Adipose tissue (tissue), 3 donors: ENCODE measurements around the gene EIF4E3. TPM values are rescaled to one million over a fixed set of nuclear protein-coding genes. Genes with fewer than 3 reads are reported as not detected.

Experiments used
- H3K27ac ChIP-seq: one replicate; pipeline ENCODE4 v1.5.1; 2013; ENCODE audit warnings: low read depth, low read length
- WGBS, 3 donors: extraction: QIAGEN DNeasy Blood & Tissue Kit; methylation state at CpG; one replicate each; pipeline ENCODE4 v1.1.7; 2013; 5-methylcytosine and 5-hydroxymethylcytosine counted together
- polyA plus RNA-seq, 3 donors: library from polyadenylated mRNA; stranded (reverse); fragments of 200-250 nt; gene quantifications; one replicate each; pipeline ENCODE4 v1.2.3, GENCODE V29; 2013
- donor health status: healthy with polysubstance abuse.
- donor health status: Bipolar disorder and iron deficiency.
- donor health status: healthy.

EIF4E3 gene
- polyA plus RNA-seq: 10 to 100 TPM in 2 of 3 donors, 1 to 10 TPM in 1; 5.6 to 23.2 (median 15.1) TPM

DNA sequence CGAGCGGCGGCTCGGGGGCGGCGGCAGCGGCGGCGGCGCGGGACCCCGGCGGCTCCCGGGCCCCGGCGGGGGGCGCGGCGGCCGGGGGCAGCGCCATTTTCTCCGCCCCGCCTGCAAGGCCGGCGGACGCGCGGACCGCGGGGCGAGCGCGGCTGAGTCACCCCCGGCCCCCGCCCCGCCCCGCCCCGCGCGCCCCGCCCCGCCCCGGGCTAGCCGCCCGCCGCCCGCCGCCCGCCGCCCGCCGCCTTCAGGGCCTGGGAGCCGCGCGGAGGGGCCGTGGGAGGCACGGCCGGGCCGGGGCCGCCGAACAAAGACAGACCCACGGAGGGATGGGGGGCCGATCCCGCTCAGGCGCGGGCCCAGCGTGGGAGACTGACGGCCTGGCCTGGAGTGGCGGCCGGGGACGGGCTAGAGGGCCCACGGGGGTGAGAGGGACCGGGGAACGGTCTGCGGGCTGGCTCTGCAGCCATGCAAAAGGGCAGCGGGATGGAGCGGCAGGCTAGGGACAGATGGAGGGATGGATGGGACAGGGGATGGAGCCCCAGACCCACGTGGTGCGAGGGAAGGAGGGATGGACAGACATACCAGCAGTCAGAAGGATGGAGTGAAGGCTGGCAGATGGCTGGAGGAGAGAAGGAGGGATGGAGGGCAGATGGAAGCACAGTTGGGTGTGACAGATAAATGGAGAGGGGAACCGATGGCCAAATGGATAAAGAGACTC is at the start of gene EIF4E3:
TSS of gene EIF4E3 (minus strand) at position 132 of the 721 bp plus-strand sequence. CDS start at position 97, 35 bp downstream.
- 4 to 7% (median 4%) methylated on average over 29 to 78 of the region's 80 CpGs for WGBS, 3 donors
- no peak within 1 kb of the TSS for H3K27ac ChIP-seq

DNA sequence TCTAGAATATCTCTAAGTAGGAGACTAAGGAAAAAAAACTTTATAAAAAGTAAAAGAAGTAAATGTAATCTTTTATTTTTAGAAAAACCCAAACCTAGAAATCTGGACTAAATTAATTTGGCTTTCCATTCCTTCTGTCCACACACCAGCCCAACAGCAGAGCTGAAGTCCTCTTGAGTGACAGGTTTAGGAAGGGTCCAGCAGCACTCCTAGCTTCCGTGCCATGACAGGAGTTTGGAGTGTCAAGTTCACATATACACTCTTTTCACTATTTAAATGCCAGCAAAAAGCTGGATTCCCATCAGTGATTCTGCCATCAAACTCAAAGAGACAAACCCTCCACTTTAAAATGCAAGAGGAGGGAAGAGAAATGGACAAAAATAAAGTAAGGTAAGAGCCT is 46.7 kb upstream of the EIF4E3 start:
- H3K27ac ChIP-seq: no peak overlapping the region
- WGBS, 3 donors: 39 to 66% (median 63%) methylated on average over 1 of the region's 1 CpG

- no peak overlapping the region for H3K27ac ChIP-seq
- WGBS, 3 donors: 65 to 72% (median 69%) methylated on average over 5 of the region's 5 CpGs
Observed at GRCh38 chr3:71771126-71771525, 45.9 kb upstream of the EIF4E3 start.

GRCh38 chr3:71763426-71763825 is 38.2 kb upstream of the EIF4E3 start:
- H3K27ac ChIP-seq: no peak overlapping the region
- 61 to 70% (median 62%) methylated on average over 5 of the region's 5 CpGs for WGBS, 3 donors

GRCh38 chr3:71760140-71760539 is 34.9 kb upstream of the EIF4E3 start:
- 79 to 90% (median 84%) methylated on average over 1 of the region's 1 CpG for WGBS, 3 donors

DNA sequence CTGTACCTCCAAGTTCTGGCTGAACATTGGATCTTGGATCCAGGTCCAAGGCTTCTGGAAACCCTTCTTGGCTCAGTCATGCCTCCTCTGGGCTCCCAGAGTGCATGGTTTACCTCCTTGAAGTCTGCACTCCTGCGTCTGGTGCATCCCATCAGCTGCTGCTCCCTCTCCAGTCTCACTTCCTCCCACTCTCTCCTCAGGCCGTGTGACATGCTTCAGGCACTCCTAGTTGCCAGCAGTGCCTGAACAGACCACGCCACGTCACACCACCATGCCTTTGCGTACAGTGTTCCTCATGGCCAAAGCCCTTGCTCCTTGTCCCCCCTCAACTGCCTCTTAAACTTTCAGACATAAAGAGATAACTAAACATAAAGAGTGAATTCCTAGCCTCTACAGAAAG is 34.2 kb upstream of the EIF4E3 start:
- 62 to 84% (median 75%) methylated on average over 5 of the region's 5 CpGs for WGBS, 3 donors
- H3K27ac ChIP-seq: no peak overlapping the region

More at GRCh38 chr3:71760140-71760539, 34.9 kb upstream of the EIF4E3 start:
- H3K27ac ChIP-seq: no peak overlapping the region

GRCh38 chr3:71758091-71758490 is 32.9 kb upstream of the EIF4E3 start:
- H3K27ac ChIP-seq: no peak overlapping the region
- 84 to 90% (median 89%) methylated on average over 2 of the region's 2 CpGs for WGBS, 3 donors

GRCh38 chr3:71754610-71755253 is 29.5 kb upstream of the EIF4E3 start:
- no peak overlapping the region for H3K27ac ChIP-seq
- 14 to 17% (median 16%) methylated on average over 53 to 65 of the region's 65 CpGs for WGBS, 3 donors

DNA sequence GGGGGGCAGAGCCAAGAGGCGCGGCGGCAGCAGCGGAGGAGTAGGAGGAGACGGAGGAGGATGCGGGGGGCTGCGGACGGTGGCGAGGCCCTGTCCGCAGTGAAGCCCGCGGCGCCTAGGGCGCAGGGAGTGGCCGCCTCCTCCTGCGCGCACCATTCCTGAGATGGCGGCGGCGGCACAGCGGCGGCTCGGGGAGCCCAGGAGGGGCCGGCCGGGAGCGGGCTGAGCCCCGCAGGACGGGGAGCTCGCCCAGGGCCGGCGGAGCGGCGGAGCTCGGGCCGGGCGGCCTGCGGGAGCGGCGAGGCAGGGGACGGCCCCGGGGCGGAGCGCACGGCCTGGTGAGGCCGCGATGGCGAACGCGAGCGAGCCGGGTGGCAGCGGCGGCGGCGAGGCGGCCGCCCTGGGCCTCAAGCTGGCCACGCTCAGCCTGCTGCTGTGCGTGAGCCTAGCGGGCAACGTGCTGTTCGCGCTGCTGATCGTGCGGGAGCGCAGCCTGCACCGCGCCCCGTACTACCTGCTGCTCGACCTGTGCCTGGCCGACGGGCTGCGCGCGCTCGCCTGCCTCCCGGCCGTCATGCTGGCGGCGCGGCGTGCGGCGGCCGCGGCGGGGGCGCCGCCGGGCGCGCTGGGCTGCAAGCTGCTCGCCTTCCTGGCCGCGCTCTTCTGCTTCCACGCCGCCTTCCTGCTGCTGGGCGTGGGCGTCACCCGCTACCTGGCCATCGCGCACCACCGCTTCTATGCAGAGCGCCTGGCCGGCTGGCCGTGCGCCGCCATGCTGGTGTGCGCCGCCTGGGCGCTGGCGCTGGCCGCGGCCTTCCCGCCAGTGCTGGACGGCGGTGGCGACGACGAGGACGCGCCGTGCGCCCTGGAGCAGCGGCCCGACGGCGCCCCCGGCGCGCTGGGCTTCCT is 28.8 kb upstream of the EIF4E3 start, which contains the start of gene GPR27:
TSS of gene GPR27 (plus strand) at position 155 of the 909 bp plus-strand sequence. CDS start at position 350, 195 bp downstream.
- H3K27ac ChIP-seq: no peak within 1 kb of the TSS
- 0 to 2% (median 1%) methylated on average over 68 to 131 of the region's 131 CpGs for WGBS, 3 donors

DNA sequence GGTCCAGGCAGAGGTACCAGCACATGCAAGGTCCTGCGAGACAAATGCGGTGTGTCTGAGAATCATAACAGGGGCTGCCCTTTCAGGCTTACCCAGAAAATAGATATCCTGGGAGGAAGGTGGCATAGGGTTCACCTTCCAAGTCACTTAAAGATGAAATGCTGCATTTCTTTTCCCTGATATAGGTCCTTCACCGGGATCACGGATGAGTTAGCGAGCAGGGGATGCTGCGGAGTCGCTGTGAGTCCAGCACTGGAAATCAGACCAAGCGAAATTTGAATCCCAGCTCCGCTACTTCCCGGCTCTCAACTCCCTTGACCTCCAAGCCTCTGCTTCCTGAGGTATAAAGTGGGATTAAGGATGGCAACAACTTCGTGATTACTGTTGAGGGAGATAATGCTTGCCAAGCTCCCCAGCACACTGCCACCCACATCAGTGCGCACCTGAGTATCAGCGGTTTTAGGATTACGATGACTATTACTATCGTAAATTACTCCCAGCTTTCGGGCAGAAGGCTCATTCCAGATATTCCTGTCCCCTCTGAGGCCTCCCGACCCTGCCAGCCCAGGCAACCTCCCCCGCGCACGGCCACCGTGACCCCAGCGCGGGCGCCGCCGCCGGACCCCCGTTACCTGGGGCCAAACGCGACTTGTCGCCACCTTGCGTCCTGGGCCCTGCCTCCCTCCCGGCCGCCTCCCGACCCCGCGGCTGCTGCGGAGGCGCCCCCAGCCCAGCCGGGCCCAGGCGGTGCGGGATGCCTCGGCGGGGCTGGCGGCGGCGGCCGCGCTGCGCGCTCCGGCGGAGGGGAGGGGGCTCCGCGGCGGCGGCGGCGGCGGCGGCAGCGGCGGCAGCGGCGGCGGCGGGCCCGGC is 27.9 kb upstream of the EIF4E3 start:
- WGBS, 3 donors: 9 to 21% (median 10%) methylated on average over 54 to 68 of the region's 68 CpGs
- no peak overlapping the region for H3K27ac ChIP-seq

DNA sequence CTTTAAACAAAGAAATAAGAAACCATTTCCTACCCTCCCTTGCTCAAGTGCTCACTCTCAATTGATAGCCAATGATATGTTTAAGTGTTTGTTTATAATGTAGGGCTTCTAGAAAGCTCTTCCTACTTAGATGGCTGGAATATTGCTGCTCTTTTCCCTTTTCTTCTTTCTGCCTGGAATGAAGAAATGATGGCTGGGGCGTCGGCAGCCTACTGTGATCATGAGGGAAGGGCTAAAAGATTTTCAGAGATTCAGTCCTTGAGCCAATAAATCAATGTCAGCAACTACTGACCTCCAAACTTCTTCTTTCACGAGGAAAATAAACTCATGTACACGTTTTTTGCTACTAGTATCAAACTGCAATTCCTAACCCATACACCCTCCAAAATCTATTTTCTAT is 26.4 kb upstream of the EIF4E3 start:
- 88 to 93% (median 89%) methylated on average over 4 of the region's 4 CpGs for WGBS, 3 donors
- H3K27ac ChIP-seq: no peak overlapping the region

GRCh38 chr3:71744738-71745137 is 19.5 kb upstream of the EIF4E3 start:
- H3K27ac ChIP-seq: no peak overlapping the region
- WGBS, 3 donors: 84 to 91% (median 91%) methylated on average over 3 of the region's 3 CpGs

GRCh38 chr3:71742621-71743020 is 17.4 kb upstream of the EIF4E3 start:
- 96 to 98% (median 97%) methylated on average over 1 of the region's 1 CpG for WGBS, 3 donors
- no peak overlapping the region for H3K27ac ChIP-seq

- no peak overlapping the region for H3K27ac ChIP-seq
- 74 to 90% (median 74%) methylated on average over 1 of the region's 1 CpG for WGBS, 3 donors
Observed at GRCh38 chr3:71734881-71735280, 9.7 kb upstream of the EIF4E3 start.

DNA sequence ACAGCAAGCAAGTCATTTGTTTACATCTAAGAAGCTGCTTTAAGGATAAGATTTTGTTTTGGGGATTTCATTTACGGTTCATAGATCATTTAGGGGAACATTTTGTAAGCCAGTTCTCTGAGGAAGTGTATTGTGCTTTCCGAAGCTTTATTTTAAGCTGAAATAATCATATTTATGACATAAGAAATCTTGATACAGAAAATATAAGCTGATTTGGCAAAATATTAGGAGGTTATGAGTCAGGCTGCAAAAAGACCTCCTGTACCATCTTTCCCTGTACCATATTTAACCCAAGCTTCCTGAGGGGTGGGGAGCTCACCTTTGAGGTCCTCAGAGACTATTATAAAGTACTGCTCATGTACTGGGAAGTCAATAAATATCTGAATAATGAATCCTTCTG is 8.1 kb upstream of the EIF4E3 start:
- WGBS, 3 donors: 88 to 92% (median 91%) methylated on average over 2 of the region's 2 CpGs

GRCh38 chr3:71732637-71733036 is 7.4 kb upstream of the EIF4E3 start:
- WGBS, 3 donors: 79 to 91% (median 88%) methylated on average over 4 of the region's 4 CpGs
- no peak overlapping the region for H3K27ac ChIP-seq

More for the DNA sequence above, 8.1 kb upstream of the EIF4E3 start:
- no peak overlapping the region for H3K27ac ChIP-seq

GRCh38 chr3:71728632-71729342 is 3.6 kb upstream of the EIF4E3 start:
- WGBS, 3 donors: 66 to 73% (median 69%) methylated on average over 4 of the region's 4 CpGs
- H3K27ac ChIP-seq: no peak overlapping the region
